ENCODE results near the gene LNP1.
A peak's percentile ranks its signal among the peaks of the same experiment; 100 is the strongest.

LNP1 gene

DNA sequence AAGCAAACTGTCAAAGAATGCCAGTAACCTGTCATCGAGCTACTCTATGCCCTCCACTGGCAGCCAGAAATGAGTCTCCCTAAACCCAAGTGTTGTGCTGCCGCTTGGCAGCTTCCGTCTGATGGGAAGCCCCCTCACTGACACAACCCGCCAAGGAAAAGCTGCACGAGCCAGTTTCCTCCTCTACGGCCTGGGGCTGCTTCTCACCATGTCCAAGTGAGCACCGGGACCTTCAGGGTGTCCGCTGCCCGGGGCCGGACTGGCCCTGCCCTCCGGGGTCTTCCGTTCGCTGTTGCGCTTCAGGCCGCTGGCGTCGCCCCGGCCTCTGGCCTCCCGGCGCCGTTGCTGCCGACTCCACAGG, 940 bp upstream of the LNP1 start:
- no peak for DNase-seq

DNA sequence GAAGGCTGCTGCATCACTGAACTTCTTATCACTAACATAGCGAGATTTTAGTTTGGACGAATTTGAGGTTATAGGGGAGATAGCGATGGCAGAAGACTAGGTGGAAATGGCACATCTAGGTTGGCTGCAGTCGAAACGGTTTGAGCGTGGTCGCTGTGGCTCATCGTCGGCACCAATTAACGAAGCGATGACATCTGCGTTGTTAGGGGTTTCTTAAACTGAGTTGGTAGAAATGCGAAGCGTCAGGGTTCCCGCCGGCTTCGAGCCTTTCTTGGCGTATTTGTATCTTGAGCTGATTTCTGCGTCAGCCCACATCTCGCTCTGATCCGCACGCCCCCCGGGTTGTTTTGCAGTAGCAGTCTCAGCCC, 319 bp downstream of the LNP1 start:
- peak; percentile 44 for DNase-seq

- peak; percentile 16 for DNase-seq
These were observed 917 bp downstream of the LNP1 start for GRCh38 chr3:100402256-100402655.

DNA sequence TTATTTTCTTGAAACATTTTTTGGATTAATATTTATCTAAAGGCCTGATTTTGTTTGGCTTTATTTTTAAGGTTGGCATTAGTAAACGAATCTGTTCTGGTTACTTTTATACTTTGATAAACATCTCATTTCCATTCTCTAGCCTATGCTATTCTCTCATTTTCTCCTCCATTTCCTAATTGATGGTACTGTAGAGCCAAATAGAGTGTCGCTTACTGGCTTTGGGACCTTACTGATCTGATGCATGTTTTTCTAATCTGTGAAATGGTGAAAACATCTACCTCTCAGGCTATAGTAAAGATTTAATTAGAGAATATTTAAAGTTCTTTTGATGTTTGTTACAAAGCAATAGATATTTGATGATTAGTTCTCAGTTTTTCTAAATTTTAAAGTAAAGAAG, 1.6 kb downstream of the LNP1 start:
- DNase-seq = no peak

- DNase-seq = no peak
These were observed 2.3 kb downstream of the LNP1 start for GRCh38 chr3:100403362-100404249.

GRCh38 chr3:100404250-100404548, 2.9 kb downstream of the LNP1 start:
- DNase-seq = no peak

- no peak for DNase-seq
These were observed 5.8 kb downstream of the LNP1 start for GRCh38 chr3:100407164-100407563.

DNA sequence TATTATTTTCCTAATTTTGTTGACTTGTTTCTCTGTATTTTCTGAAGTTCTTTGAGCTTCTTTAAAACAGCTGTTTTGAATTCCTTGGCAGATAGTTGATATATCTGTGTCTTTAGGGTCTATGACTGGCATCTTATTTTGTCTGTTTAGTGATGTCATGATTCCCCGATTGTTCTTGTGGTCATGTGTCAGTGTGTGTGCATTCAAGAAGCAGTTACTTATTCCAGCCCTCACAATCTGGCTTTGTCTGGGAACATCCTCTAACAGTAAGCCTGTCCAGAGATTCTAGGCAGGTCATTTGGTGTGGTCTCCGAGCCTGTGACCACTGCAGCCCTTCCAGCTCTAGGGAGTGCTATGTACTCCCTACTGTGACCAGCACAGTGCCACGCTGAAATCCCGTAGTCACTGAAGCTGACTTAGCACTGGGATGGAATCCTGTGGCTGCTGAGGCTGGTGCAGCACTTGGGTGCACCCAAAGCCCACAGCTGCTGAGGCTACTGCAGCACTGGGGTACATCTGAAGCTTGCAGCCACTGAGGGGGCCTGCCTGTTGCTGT, 6.7 kb downstream of the LNP1 start:
- DNase-seq = no peak

DNA sequence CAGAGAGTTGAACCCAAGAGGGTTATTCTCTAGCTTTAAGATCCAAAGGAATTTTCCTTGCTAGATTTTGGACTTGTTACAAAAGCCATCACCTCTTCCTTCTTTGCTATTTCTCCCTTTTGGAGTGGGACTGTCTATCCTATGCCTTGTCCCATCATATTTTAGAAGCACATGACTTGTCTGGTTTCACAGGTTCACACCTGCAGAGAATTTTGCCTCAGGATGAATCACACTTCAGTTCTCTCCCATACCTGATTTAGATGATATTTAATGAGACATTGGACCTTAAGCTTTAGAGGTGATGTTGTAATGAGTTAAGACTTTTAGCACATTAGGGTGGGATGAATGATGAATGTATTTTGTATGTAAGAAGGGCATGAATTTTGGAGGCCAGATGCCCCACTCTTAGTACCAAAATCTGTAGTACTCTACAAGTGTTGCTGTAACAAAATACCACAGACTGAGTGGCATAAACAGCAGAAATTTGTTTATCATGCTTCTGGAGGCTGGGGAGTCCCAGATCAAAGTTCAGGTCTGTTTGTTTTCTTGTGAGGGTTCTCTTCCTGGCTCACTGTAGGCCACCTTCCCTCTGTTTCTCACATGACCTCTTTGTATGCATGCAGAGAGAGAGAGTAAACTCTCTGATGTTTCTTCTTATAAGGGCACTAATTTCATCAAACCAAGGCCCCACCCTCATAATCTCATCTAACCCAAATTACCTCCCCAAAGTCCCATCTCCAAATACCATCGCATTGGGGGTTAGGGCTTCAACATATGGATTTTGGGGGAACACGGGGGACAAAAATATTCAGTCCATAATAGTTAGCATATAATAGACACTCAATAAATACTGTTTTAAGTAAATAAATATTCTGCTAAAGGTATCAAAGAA, 10.0 kb downstream of the LNP1 start:
- DNase-seq = no peak

DNA sequence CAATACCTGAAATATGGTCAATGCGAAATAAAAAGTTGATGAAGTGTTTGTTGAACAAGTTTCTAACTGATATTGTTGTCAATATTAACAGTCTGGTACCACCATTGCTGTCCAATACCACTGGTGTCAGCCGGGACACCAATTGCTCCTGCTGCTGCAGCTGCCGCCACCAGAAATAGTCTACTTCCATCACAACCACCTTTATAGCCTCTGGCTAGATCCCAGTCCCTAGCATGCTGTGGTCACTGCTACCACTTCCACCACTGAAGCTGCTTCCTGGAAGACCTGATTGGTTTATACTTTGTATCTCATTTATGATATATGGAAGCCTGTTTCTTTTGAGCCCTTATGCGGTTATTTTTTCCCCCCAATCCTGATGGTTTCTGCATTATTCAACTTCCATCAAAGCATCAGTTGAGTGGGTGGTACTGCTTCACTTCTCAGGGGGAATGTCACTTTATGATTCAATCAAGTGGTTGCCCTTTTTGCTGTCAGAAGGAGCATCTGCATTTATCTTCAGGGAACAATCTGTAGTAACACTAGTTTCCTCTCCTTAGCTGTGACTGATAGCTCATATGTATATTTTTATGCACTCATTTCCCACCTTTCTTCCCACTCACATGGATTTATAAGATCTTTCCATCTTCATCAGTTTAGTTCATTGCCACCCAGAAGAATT, 11.7 kb downstream of the LNP1 start:
- no peak for DNase-seq

DNA sequence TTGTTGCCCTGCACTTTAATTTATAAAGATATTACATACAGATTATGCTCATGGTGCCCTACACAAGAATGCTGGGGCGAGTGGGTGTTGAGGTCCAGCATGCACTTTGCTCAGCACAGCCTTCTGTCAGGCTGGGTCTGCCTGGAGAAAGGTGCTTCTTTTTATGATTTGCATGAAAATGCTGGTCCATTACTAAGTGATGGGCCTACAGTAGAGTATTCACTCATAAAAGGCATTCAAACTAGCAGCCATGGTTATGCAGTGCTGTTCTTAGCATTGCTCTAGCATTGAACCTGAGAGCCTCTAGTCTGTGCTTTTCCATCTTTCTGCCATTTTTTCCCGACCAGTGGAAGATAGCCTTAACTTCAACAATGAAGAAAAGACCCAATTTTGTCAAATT, 12.3 kb downstream of the LNP1 start:
- DNase-seq = no peak

DNA sequence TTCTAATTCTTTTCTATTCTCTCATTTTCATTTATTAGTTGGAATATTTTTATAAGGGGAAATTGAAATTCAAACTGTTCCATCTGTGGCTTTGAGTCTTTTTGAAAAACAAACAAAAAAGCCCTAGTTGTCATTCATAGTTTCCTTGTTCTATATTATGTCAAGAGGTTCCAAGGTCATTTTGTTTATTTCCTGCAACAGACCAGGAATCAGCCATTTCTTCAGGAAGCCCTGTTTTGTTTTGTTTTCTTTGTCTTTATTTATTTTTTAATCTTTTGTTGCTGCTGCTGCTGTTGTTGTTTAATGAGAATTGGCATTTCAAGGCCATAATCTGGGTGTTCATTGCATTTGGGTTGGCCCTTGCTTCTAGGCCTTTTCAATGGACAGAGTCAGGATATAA, 14.8 kb downstream of the LNP1 start:
- DNase-seq = no peak

GRCh38 chr3:100416863-100417262, 15.5 kb downstream of the LNP1 start:
- no peak for DNase-seq

- DNase-seq = peak; percentile 41
These were observed 18.1 kb downstream of the LNP1 start for GRCh38 chr3:100419406-100419805.

DNA sequence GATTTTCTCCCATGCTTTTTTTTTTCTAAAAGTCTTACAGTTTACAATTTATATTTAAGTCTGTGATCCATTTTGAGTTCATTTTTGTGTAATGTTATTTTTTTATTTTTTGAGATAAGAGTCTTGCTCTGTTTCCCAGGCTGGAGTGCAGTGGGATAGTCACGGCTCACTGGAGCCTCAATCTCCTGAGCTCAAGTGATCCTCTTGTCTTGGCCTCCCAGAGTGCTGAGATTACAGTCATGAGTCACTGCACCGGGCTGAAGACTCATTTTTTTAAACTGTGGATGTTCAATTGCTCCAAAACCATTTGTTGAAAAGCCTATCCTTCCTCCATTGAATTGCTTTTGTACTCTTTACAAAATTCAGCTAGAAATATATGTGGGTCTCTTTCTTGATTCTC, 19.5 kb downstream of the LNP1 start:
- no peak for DNase-seq

DNA sequence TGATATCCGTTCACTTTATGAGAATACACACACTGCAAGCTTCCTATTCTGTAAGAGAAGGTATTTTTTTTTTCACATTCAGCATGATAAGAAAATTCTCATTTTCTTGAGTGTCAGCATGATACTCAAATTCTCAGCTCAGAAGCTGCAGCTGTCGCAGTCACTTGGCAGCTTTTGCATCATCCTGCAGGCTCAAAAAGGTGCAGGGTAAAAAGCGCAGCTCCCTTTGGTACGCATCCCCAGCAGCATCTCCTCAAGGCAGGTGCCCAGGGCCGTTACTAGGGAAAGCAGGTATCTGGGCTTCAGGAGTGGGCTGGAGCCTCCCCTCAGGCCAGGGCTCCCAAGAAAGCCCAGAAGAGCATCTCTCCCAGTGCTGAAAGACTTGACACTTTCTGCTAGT, 22.3 kb downstream of the LNP1 start:
- DNase-seq = no peak

DNA sequence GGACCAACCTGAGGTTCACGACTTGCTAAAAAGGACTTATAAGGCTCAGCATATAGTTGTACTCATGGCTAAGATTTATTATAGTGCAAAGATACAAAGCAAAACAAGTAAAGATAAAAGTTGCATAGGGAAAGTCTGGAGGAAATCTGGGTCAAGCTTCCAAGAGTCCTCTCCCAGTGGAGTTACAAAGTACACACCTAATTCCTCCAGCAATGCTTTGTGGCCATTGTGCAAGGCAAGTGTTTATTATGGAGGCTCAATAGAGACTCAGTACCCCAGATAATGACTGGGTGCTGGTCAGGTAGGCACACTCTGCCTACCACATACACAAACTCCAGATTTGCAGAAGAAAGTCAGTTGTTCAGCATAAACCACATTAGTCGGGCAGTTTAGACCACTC, 22.9 kb downstream of the LNP1 start:
- DNase-seq = no peak

- DNase-seq = no peak
These were observed 24.0 kb downstream of the LNP1 start for GRCh38 chr3:100425316-100425715.

- no peak for DNase-seq
These were observed 24.8 kb downstream of the LNP1 start for GRCh38 chr3:100426067-100426682.

- DNase-seq = no peak
These were observed 26.4 kb downstream of the LNP1 start for GRCh38 chr3:100427699-100428098.

GRCh38 chr3:100429187-100429716, 27.9 kb downstream of the LNP1 start:
- no peak for DNase-seq

DNA sequence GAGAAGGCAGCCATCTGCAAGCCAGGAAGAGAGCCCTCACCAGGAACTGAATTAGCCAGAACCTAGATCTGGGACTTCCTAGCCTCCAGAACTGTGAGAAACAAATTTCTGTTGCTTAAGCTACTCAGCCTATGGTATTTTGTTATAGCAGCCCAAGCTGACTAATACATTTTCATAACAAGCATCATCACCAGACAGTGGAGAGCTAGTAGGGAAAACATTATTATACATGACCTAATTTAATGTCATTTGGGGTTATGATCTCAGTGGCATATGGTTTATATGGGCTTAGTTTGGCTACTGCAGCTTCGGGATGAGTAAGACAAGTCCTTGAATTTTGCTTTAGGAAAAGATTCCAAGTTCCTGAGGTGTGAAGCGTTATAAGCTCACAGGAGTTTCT, 35.6 kb downstream of the LNP1 start:
- DNase-seq = no peak
